Stimulated activated CD4-positive, alpha-beta T cell treated with anti-CD3 and anti-CD28 coated beads, Interleukin-12 subunit alpha, Interleukin-12 subunit beta, amount 100 ng/mL, for 24 hours (primary cell): Measurements from ENCODE around the gene RAPGEF1.
A peak's percentile ranks its signal among the peaks of the same experiment; 100 is the strongest.
"Not testable (repeated sequence)": the region's sequence is repeated elsewhere in the genome, so short reads cannot be mapped to it uniquely, and the experiment has no call there.

Source experiments
- DNase-seq, 2 experiments: peaks; one replicate each; pipeline ENCODE4 v3.0.0-alpha.2; 2020; ENCODE audit warnings: low read depth in 2 of 2

RAPGEF1 gene

DNA sequence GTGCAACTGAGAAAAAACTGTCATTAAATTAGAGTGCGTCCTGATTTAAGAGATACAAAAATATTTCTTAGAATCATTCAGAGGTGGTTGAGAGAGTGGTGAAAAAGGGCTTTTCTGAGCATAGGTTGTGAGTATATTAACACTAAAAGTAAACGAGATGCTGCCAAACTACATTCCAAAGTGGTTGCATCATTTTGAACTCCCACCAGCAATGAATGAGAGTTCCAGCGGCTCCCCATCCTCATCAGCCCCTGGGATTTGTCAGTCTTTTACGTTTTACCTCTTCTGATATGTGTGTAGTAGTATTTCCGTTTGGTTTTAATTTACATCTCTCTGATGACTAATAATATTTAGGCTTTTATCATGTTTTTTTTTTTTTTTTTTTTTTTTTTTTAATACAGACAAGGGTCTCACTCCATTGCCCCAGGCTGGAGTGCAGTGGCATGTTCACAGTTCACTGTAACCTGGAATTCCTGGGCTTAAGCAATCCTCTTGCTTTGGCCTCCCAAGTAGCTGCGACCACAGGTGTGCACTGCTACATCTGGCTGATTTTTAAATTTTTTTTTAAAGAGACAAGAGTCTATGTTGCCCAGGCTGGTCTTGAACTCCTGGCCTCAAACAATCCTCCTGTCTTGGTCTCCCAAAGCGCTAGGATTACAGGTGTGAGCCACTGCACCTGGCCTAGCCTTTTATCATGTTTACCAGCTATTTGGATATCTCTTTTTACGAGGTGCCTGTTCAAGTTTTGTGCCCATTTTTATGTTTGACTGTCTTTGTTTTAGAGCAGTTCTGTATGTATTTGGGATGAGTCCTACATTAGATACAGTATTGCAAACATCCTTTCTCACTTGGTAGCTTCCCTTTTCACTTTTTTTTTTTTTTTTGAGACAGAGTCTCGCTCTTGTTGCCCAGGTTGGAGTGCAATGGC is 177.6 kb downstream of the RAPGEF1 start:
- DNase-seq = no peak

DNA sequence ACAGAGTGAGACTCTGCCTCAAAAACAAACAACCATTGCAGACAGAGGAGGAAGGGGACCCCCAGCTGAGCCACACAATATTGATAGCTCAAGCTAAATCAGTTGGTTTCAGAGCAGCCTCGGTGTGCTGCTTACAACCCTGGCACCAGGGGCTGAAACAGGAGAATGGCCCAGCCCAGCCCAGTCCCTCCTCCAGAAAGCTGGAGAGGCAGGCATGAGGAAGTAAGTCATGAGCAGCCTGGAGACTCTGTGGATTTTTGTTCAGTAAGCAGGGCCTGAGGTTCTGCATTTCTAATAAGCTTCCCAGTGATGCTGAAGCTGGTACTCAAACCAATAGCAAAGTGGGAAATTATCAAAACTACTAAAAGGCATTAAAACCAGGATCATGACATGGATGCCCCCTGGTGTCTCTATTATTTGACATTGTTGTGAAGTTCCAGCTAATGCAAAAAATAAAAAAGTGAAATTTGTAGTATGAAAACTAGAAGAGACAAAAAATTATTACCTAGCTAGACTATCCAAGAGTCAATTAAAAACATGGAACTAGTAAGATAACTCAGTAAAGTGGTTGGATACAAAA is 180.4 kb downstream of the RAPGEF1 start:
- DNase-seq = no peak

GRCh38 chr9:131557855-131558548 is 181.9 kb downstream of the RAPGEF1 start:
- DNase-seq = no peak

- no peak for DNase-seq
Observed at GRCh38 chr9:131555841-131556673, 183.8 kb downstream of the RAPGEF1 start.

DNA sequence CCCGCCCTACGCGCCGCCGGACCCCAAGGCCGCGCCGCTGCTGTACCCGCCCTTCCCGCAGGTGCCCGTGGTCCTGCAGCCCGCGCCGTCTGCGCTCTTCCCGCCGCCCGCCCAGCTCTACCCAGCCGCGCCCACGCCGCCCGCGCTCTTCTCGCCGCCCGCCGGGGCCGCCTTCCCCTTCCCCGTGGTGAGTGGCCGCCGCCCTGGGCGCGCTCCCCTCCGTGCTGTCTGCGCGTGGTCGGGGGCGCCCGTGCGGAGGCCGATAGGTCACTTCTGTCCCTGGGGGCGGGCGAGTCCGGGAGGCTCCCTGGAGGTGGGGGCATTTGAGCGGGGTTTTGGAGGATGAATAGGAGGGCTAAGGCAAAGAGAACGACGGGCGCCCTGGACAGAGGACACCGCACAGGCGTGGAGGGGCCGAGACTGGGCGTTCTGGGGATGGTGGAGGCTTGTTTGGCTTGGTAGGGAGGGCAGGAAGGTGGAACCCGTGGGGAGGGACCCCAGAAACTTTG is 185.0 kb downstream of the RAPGEF1 start:
- DNase-seq = no peak

DNA sequence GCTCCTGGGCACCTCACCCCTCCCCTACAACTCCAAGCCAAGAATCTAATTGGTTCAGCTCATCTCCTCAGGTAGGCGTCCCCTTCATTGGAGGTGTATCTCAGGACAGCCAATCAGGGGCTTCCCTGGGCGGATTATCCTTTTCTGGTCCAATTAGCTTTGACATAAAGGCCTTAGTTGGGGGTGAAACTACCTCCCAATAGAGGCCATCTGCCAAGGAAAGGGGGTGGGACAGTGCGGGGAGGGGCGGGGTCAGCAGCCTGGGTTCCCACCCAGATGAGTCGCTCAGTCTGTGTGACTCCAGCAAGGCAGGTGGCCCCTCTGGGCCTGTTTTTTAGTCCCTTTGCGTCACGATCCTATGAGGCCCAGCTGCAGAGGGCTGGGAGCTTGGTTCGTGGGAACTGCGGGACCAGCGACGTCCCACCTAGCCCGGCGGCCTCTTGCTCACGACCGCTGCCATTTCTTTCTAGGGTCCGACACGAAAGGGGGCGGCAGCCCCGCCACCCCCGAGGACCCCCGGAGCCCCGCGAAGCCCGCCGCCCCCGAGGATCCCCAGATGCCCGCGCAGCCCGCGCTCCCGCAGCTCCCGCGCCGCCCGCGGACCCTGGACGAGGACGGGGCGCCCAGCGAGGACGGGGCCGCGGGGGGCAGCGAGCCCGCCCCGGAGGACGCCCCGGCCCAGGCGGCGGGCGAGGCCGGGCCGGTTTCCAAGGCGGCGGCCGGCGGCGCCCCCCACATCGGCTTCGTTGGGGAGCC is 185.6 kb downstream of the RAPGEF1 start:
- no peak for DNase-seq

DNA sequence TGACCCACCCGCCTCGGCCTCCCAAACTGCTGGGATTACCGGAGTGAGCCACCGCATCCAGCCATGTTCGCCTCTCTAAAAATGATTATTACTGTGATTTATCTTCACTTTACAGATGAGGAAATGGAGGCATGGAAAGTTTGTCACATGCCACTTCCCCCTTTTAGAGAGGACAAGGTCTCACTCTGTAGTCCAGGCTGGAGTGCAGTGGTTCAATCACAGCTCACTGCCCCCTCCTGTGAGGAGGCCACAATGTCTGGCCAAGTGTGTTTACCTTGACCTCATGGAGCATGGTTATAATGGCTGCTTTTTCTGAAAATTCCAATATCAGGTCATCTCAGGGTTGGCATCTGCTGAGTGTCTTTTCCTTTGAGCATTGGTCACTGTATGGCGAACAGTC is 187.8 kb downstream of the RAPGEF1 start:
- no peak for DNase-seq

GRCh38 chr9:131550465-131550864 is 189.4 kb downstream of the RAPGEF1 start:
- not testable (repeated sequence) for DNase-seq

GRCh38 chr9:131549186-131549585 is 190.7 kb downstream of the RAPGEF1 start:
- not testable (repeated sequence) for DNase-seq

- no peak for DNase-seq
Observed at GRCh38 chr9:131546336-131547084, 193.4 kb downstream of the RAPGEF1 start.

GRCh38 chr9:131545786-131546335 is 194.0 kb downstream of the RAPGEF1 start:
- DNase-seq = no peak

- DNase-seq = no peak
Observed at GRCh38 chr9:131545003-131545785, 194.7 kb downstream of the RAPGEF1 start, which contains the start of gene PRRT1B. PRRT1B (plus strand) TSS chr9:131545523; CDS start chr9:131545616, 93 bp downstream.

- no peak for DNase-seq
Observed at GRCh38 chr9:131543141-131543540, 196.7 kb downstream of the RAPGEF1 start.

GRCh38 chr9:131539223-131539923 is 200.5 kb downstream of the RAPGEF1 start:
- DNase-seq = no peak

DNA sequence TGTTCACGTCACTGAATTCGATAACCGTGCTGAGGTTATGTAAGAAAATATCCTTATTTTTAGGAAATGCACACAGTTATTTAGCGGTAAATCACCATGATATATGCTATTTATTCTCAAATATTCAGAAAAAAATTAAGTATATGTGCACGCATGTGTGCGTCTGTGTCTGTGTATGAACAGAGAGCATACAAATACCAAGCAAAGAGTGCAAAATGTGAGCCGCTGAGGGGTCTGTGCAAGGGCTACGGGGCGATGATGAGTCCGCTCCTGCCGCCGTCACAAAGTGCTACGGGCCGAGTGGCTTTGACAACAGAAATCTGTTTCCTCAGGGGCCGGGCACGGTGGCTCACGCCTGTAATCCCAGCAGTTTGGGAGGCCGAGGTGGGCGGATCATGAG is 201.9 kb downstream of the RAPGEF1 start:
- no peak for DNase-seq

GRCh38 chr9:131534721-131535237 is 205.1 kb downstream of the RAPGEF1 start:
- no peak for DNase-seq

DNA sequence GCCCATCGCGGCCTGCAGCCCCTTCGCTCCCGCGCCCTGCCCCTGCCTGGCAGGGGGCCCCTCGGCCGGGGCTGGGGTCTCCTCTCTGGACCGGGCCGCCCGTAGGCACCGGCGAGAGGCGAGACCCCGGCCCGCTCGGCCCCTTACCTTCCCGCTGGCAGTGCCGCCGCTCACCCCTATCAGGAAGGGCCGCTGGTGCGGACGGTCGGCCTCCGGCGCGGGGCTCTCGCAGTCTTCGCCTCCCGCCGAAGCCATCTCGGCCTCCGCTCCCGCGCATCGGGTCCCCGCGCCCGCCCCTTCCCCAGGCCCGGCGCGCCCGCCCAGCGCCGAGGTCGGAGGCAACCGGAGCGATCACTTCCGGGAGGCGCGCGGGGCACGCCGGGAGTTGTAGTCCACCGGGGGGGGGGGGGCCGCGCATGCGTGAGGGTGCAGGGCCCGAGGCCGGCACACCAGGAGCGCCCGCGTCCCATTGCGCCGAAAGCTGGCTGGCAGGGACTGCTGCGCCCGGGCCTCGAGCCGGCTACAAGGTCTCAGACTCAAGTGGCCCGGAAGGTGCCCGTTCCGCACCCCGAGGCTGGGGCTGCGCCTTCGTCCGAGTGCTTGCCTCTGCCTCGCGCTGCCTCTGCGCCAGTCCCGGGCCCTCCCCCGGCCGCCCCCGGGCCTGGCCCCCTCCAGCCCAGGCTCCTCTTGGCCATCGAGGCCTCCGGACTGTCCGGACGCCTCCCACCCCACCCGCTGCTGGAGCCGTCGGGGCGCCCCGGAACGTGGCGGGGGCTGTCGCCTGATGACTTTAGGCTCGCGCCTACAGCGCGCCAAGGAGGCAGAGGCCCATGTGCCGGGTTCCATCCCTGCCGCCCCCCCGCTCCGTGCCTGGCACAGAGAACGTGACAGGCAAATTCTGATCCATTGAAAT is 208.7 kb downstream of the RAPGEF1 start, which contains the start of gene UCK1:
Gene UCK1 (minus strand): TSS at position 344 of the 913 bp plus-strand sequence. CDS start 89 bp downstream, at position 255.
- DNase-seq = peak; percentile 52 to 61
